H1 (cell line): Measurements from ENCODE around the gene HS6ST1. TPM values are rescaled to one million over a fixed set of nuclear protein-coding genes. Genes with fewer than 3 reads are reported as not detected.

Source experiments
- EZH2 ChIP-seq: fragments of 200-600 bp; sonication (generic); IDR thresholded peaks from 2 replicates; pipeline ENCODE4 v1.7.1; 2012; ENCODE audit warnings: low read depth, mild to moderate bottlenecking, moderate library complexity, low read length, inconsistent platforms; ENCODE audit not compliant: severe bottlenecking
- polyA plus RNA-seq, 7 experiments: library from polyadenylated mRNA; depleted of rRNA in 3 of 7; stranded (reverse) in 5 of 7; unstranded in 2 of 7; fragments of >200 nt in 5 of 7; fragments of 200-250 nt in 2 of 7; gene quantifications; 1 replicate in 5 of 7; 2 replicates in 1 of 7; 4 replicates in 1 of 7; pipeline versions ENCODE4 v1.2.1 to v1.2.3, GENCODE V29; 2011 to 2013; ENCODE audit warnings: missing spikeins in 2 of 7, mixed read lengths in 2 of 7
- total RNA-seq: library from RNA; stranded (reverse); fragmentation: NEBNext Ultra II Directional; extraction: Animal tissue kit (Norgen Biotek cat#: 25700); gene quantifications from 2 replicates; pipeline ENCODE4 v1.2.1, GENCODE V29; 2021
- TF ChIP-seq, protein P1 (sequence below), 3 experiments: IDR thresholded peaks; 1 replicate in 2 of 3; 2 replicates in 1 of 3; pipeline versions ENCODE4 v1.5.1 to v1.6.1; 2011; ENCODE audit warnings: low read length in 3 of 3, mild to moderate bottlenecking in 3 of 3, inconsistent platforms in 2 of 3, low read depth in 1 of 3, moderate library complexity in 1 of 3; ENCODE audit not compliant: insufficient read depth in 1 of 3; ENCODE audit errors: control extremely low read depth in 1 of 3

The HS6ST1 gene
- total and polyA plus RNA-seq, 2 of the 8 experiments (the other 6 are each of a cell fraction or from before 2014, with no cell fraction given): 37.4 to 74.6 TPM

DNA sequence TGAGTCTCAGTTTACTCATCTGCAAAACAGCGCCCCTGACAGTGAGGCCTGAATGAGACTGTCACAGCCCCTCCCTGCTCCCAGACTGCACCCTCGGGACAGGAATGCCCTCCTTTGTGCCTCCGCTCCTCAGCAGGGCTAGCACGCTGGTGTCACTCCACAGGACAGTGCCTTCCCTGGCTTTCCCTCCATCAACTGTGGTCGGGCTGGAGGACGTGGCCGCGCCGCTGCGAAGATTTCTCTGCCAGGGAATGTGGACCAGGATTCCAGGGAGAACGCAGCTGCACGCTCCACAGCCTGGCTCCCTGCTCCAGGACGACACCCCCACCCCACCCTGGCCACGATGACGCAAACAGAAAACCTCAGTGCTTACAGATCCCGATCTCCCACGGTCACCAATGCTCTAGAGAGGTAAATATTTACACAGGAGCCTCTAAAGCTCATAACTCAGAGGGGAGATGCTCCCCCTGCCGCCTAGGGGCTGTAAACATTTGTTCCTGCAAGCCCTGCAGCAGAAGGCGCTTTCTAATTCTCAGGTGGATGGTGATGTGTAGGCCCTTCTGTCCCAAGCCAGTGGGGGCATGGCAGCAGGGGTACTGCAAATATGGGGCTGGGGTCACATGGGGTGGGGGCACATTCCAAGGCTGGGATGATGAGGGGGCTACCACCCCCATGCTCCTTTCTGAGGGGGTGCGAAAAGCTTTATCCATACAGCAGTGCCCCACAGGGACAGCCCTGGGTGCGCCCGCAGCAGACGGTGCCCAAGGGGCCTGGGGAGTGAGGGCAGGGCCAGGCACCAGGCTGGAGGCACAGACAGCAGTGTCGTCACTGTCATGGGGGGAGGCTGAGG, 12.4 kb downstream of the HS6ST1 start (continued):
- TF ChIP-seq, protein P1, sequence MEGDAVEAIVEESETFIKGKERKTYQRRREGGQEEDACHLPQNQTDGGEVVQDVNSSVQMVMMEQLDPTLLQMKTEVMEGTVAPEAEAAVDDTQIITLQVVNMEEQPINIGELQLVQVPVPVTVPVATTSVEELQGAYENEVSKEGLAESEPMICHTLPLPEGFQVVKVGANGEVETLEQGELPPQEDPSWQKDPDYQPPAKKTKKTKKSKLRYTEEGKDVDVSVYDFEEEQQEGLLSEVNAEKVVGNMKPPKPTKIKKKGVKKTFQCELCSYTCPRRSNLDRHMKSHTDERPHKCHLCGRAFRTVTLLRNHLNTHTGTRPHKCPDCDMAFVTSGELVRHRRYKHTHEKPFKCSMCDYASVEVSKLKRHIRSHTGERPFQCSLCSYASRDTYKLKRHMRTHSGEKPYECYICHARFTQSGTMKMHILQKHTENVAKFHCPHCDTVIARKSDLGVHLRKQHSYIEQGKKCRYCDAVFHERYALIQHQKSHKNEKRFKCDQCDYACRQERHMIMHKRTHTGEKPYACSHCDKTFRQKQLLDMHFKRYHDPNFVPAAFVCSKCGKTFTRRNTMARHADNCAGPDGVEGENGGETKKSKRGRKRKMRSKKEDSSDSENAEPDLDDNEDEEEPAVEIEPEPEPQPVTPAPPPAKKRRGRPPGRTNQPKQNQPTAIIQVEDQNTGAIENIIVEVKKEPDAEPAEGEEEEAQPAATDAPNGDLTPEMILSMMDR (IDR thresholded peaks at IDR 0.05; ENCODE audit: control extremely low read depth in 1 of 3, insufficient read depth in 1 of 3, low read depth in 1 of 3, low read length in 3 of 3): peak in 2 of 3 experiments; percentile 22 to 48; a peak in 2 of 4 replicates
- TF ChIP-seq EZH2: no peak
